Astrocyte (in vitro differentiated cells and primary cell): ENCODE results near the gene PEAK1. TPM values are rescaled to one million over a fixed set of nuclear protein-coding genes. Genes with fewer than 3 reads are reported as not detected.

Experiments used
- DNase-seq: peaks from one replicate; pipeline ENCODE4 v3.0.0-alpha.2; 2010; ENCODE audit warnings: low read depth
- FAIRE-seq: peaks from 2 replicates; lab custom pipeline; 2011; peaks lifted over from hg19 to GRCh38; lab: Jason Lieb, UNC
- H2AFZ ChIP-seq: 2 replicates; pipeline ENCODE4 v1.6.0; 2012; ENCODE audit warnings: low read depth, low read length, inconsistent platforms
- H3K27ac ChIP-seq: 2 replicates; pipeline ENCODE4 v1.5.1; 2011; ENCODE audit warnings: low read depth, low read length, inconsistent platforms
- H3K27me3 ChIP-seq: 2 replicates; pipeline ENCODE4 v1.6.0; 2011; ENCODE audit warnings: low read length, inconsistent platforms; ENCODE audit not compliant: insufficient read depth
- H3K36me3 ChIP-seq: 2 replicates; pipeline ENCODE4 v1.5.1; 2011; ENCODE audit warnings: low read length, inconsistent platforms; ENCODE audit not compliant: insufficient read depth
- H3K4me1 ChIP-seq: 2 replicates; pipeline ENCODE4 v1.5.1; 2011; ENCODE audit warnings: low read length, inconsistent platforms; ENCODE audit not compliant: insufficient read depth
- H3K4me2 ChIP-seq: 2 replicates; pipeline ENCODE4 v1.6.0; 2012; ENCODE audit warnings: low read length, inconsistent platforms
- H3K4me3 ChIP-seq: 2 replicates; pipeline ENCODE4 v1.5.1; 2011; ENCODE audit warnings: low read depth, mild to moderate bottlenecking, low read length, inconsistent platforms; ENCODE audit not compliant: insufficient read depth
- H3K79me2 ChIP-seq: 2 replicates; pipeline ENCODE4 v1.6.0; 2012; ENCODE audit warnings: mild to moderate bottlenecking, low read length, inconsistent platforms; ENCODE audit not compliant: insufficient read depth
- H3K9ac ChIP-seq: 2 replicates; pipeline ENCODE4 v1.6.0; 2012; ENCODE audit warnings: mild to moderate bottlenecking, low read length, inconsistent platforms
- H3K9me3 ChIP-seq: 2 replicates; pipeline ENCODE4 v1.5.1; 2012; ENCODE audit warnings: low read depth, mild to moderate bottlenecking, low read length, inconsistent platforms; ENCODE audit not compliant: insufficient read depth
- H4K20me1 ChIP-seq: 2 replicates; pipeline ENCODE4 v1.6.0; 2012; ENCODE audit warnings: low read length, inconsistent platforms; ENCODE audit not compliant: insufficient read depth
- H3K27ac Mint-ChIP-seq: one replicate; pipeline ENCODE4 v1.8.0; 2021; ENCODE audit warnings: mild to moderate bottlenecking, mixed read lengths; ENCODE audit not compliant: unreplicated experiment
- H3K27me3 Mint-ChIP-seq: one replicate; pipeline ENCODE4 v1.8.0; 2021; ENCODE audit warnings: low read depth, mixed read lengths; ENCODE audit not compliant: unreplicated experiment
- H3K36me3 Mint-ChIP-seq: one replicate; pipeline ENCODE4 v1.8.0; 2021; ENCODE audit warnings: low read depth, mixed read lengths; ENCODE audit not compliant: unreplicated experiment
- H3K4me1 Mint-ChIP-seq: one replicate; pipeline ENCODE4 v1.8.0; 2021; ENCODE audit warnings: low read depth, mixed read lengths; ENCODE audit not compliant: unreplicated experiment
- H3K4me3 Mint-ChIP-seq: one replicate; pipeline ENCODE4 v1.8.0; 2021; ENCODE audit warnings: mild to moderate bottlenecking, moderate library complexity, mixed read lengths; ENCODE audit not compliant: unreplicated experiment
- H3K9me3 Mint-ChIP-seq: one replicate; pipeline ENCODE4 v1.8.0; 2021; ENCODE audit warnings: mild to moderate bottlenecking, mixed read lengths; ENCODE audit not compliant: unreplicated experiment
- CTCF ChIP-seq: IDR thresholded peaks from 2 replicates; pipeline ENCODE4 v1.5.1; 2011; ENCODE audit warnings: low read depth, mild to moderate bottlenecking, inconsistent platforms, low read length, moderate library complexity; ENCODE audit not compliant: insufficient read depth
- EZH2 ChIP-seq: IDR thresholded peaks from 2 replicates; pipeline ENCODE4 v1.6.1; 2012; ENCODE audit warnings: mild to moderate bottlenecking, low read length, inconsistent platforms; ENCODE audit not compliant: insufficient read depth
- total RNA-seq: library from RNA; stranded (reverse); gene quantifications from 2 replicates; pipeline ENCODE4 v1.2.1, GENCODE V29; 2021

The PEAK1 gene
- total RNA-seq, 1 donor from 2014 or later = 62.3 TPM

- peak; percentile 58 for DNase-seq
- no peaks in the 10 kb centered on the region for H3K9me3 ChIP-seq
- TF ChIP-seq EZH2 = no peak
- TF ChIP-seq CTCF = peak; percentile 91
- H3K9ac ChIP-seq = no peak overlapping the region
- H3K79me2 ChIP-seq = no peaks in the 10 kb centered on the region
- H4K20me1 ChIP-seq = peaks cover 26% of the 10 kb centered on the region
- FAIRE-seq = no peak
- no peaks in the 10 kb centered on the region for H3K9me3 Mint-ChIP-seq
- H3K4me3 Mint-ChIP-seq = peak overlapping the region; percentile 20
- peaks cover 13% of the 10 kb centered on the region for H3K36me3 Mint-ChIP-seq
- H3K27me3 ChIP-seq = no peaks in the 10 kb centered on the region
- H3K4me1 ChIP-seq = peaks cover 13% of the 10 kb centered on the region
- H3K27me3 Mint-ChIP-seq = no peaks in the 10 kb centered on the region
- no peak overlapping the region for H3K4me3 ChIP-seq
- H3K36me3 ChIP-seq = peaks cover 2% of the 10 kb centered on the region
- H3K27ac ChIP-seq = no peak overlapping the region
- no peak overlapping the region for H3K27ac Mint-ChIP-seq
- H2AFZ ChIP-seq = no peak overlapping the region
- H3K4me2 ChIP-seq = peak overlapping the region; percentile 23
- H3K4me1 Mint-ChIP-seq = peaks cover 8% of the 10 kb centered on the region
Observed at GRCh38 chr15:77118882-77119321, 301.0 kb downstream of the PEAK1 start.

GRCh38 chr15:77115179-77115578 lies 304.7 kb downstream of the PEAK1 start:
- Histone ChIP-seq H3K9me3 (no peaks in the 10 kb centered on the region), H3K36me3 (peaks cover 4% of the 10 kb centered on the region), H3K4me1 (peaks cover 13% of the 10 kb centered on the region), H3K4me2 (no peak overlapping the region), H4K20me1 (peaks cover 23% of the 10 kb centered on the region), H3K27me3 (no peaks in the 10 kb centered on the region), H3K4me3 (no peak overlapping the region), H3K9ac (no peak overlapping the region), H3K27ac (no peak overlapping the region), H3K79me2 (no peaks in the 10 kb centered on the region), H2AFZ (no peak overlapping the region)
- H3K36me3 Mint-ChIP-seq = peaks cover 14% of the 10 kb centered on the region
- no peaks in the 10 kb centered on the region for H3K27me3 Mint-ChIP-seq
- TF ChIP-seq EZH2 (no peak), CTCF (no peak)
- no peaks in the 10 kb centered on the region for H3K9me3 Mint-ChIP-seq
- H3K4me3 Mint-ChIP-seq = no peak overlapping the region
- no peak for DNase-seq
- no peak for FAIRE-seq
- no peak overlapping the region for H3K27ac Mint-ChIP-seq
- peaks cover 8% of the 10 kb centered on the region for H3K4me1 Mint-ChIP-seq

- Mint-ChIP-seq H3K27me3 (no peaks in the 10 kb centered on the region), H3K27ac (no peak overlapping the region), H3K9me3 (no peaks in the 10 kb centered on the region), H3K4me1 (peaks cover 2% of the 10 kb centered on the region), H3K36me3 (peaks cover 18% of the 10 kb centered on the region), H3K4me3 (no peak overlapping the region)
- H3K27ac ChIP-seq = no peak overlapping the region
- no peaks in the 10 kb centered on the region for H3K9me3 ChIP-seq
- no peaks in the 10 kb centered on the region for H3K79me2 ChIP-seq
- TF ChIP-seq EZH2 = no peak
- no peak for TF ChIP-seq CTCF
- no peaks in the 10 kb centered on the region for H3K27me3 ChIP-seq
- no peak overlapping the region for H3K9ac ChIP-seq
- H3K4me1 ChIP-seq = no peaks in the 10 kb centered on the region
- H3K36me3 ChIP-seq = peaks cover 4% of the 10 kb centered on the region
- no peak overlapping the region for H3K4me2 ChIP-seq
- DNase-seq (no peak), FAIRE-seq (no peak)
- peaks cover 11% of the 10 kb centered on the region for H4K20me1 ChIP-seq
- H3K4me3 ChIP-seq = no peak overlapping the region
- no peak overlapping the region for H2AFZ ChIP-seq
Observed at GRCh38 chr15:77112838-77113504, 306.9 kb downstream of the PEAK1 start.
